SW 1271 (cell line): ENCODE results near the gene LRRN1.
"Not testable (repeated sequence)": the region's sequence is repeated elsewhere in the genome, so short reads cannot be mapped to it uniquely, and the experiment has no call there.

Experiments used
- DNase-seq, 2 experiments: peaks; one replicate each; lab custom pipeline; 2025; lab: John Stamatoyannopoulos, UW

Gene LRRN1

DNA sequence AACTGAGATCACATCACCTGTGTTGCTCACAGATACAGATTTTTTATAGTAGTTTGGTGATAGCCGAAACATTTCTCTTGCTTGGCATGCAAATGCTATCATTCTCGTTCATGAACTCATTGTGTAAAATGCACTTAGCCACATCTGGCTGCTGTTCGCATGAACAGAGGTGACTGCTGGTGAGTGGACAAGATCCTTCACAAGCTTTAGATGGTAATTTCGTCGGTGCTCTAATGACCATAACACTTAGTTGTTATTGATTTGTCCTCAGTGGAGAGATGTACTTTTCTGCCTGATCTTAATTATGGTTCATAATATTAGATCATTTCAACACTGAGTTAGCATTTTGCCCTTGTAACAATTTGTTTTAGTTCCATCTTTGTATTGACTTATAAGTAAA lies 13.8 kb downstream of the LRRN1 start:
- no peak for DNase-seq

DNA sequence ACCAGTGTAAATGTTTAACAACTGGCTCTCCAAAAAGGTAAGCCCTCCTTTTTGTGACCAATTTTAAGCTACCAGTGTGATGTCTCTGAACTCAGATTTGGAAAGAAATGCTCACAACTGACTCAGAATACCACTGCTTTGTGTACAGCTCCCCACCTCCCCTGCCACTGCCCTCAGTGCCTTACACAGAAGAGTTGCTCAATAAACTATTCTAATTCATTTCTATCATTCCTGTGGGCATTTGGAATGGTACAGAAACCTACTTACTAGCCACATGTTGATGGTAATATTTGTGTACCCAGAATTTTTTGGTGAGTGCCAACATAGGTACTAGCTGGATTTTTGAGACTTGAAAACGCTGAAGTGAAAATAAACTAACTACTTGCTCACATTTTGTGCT lies 16.0 kb downstream of the LRRN1 start:
- DNase-seq, result no peak

DNA sequence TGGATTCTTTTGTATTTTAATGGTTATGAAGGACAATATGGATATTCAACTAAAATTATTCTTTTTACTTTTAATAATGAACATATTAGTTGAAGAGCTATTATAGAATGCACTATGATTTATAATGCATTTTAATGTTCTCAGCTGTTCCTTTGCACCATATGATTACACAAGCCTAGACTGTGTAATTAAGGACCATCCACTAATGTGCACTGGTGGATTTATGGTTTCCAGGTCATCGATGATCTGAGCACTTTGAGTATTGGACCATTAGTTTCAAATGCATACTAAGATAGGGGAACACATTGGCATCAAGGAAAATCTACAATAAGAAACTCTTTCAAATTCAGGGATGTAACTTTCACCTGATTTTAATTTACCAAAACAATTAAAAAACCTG lies 16.8 kb downstream of the LRRN1 start:
- no peak for DNase-seq

DNA sequence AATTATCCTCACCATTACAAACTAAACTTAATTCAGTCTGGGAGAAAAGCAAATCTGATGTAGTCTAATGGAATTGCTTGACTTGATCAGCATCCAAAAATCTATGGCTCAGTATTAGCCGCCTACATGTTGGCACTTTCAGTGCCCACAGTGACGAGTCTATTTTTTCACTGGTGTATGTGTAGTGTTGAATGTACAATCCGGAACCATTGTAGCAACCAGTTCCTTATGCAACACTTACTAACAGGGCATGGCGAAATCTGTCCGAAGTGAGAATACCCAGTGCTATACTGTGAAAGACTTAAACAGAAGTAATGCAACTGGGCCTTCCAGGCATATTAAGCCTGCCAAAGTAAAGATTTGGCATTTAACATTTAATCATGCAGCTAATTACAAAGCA lies 18.6 kb downstream of the LRRN1 start:
- DNase-seq, result no peak

DNA sequence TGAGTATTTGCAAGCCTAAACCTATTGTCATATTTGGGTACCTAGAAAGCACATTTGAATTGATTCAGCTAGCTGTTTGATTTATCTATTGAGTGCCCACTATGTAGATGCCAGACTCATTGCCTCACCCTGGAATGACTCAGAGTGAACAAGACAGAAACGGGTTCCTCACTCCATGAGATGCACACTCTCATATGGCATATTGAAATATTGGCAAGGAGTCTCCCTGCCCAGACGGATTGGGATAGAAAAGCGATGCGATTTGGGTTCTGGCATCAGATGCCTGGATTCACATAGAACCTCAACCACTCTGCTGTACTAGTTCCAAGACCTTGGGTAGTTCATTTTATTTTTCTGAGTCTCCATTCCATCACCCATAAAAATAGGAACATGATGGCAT lies 22.5 kb downstream of the LRRN1 start:
- no peak for DNase-seq

DNA sequence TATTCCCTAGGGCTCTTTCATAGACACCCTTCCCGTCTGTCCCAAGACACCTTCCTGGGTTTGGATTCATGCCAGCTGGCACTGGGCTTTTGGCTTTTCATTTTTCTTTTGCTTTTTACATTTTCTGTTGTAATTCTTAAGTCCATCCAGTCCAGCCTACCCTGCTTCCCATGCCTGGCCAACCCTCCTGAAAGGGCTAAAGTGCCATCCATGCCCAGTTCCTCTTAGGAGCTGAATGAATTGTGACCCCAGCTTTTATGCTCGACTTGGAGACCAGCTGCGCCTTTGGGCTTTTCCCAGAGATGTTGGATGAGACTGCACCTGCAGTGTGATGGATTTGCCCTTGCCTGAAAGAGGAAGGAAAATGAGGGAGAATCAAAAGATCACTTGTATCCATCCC lies 25.8 kb downstream of the LRRN1 start:
- DNase-seq, result no peak

DNA sequence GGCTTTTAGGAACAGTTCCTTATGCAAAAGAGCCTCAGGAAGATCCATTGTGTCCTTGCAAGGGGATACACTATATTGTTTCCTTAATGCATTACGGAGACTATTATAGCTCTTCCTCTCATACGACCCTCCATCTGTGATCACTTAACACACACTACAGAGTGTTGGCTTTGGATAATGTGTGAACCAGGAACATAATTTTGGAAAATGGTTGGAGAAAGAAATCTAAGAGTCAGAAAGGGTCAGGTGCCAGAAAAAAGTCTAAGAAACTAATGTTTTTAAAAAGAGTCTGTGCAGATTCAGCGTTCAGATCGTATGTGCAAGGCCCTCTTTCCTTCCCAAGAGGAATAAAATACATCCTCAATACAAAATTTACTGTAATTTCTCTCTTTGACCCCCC lies 27.3 kb downstream of the LRRN1 start:
- DNase-seq, result no peak

DNA sequence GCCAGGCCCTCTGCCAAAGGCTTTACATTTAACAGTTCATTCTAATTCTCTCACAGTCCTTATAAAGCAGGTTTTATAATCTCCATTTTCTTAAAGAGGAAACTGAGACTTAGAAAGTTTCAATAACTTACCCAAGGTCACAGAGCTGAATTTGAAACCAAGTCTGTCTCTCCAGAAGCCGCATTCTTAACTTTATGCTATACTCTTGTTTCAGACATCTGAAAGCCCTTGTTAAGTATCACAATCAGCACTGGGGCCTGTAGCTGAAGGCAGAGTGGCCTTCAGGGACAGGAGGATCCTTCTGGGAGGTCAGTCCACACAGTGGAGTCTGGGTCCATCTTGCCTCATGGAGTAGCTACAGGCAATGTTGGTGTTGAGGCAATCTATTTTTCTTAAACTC lies 27.9 kb downstream of the LRRN1 start:
- no peak for DNase-seq

DNA sequence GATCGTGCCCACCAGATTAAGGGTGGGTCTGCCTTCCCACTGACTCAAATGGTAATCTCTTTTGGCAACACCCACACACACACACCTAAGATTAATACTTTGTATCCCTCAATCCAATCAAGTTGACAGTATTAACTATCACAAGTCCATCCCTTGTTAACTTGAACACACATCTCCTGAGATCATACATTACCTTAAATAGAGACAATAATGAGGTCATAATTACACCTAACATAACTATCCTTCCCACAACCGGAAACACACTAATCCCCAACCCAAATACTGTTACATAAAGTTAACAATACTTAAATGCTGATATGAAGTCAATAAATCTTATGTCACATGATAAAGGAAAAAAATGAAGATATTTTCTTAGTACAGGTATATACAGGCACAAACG lies 29.2 kb downstream of the LRRN1 start:
- DNase-seq, result not testable (repeated sequence)

DNA sequence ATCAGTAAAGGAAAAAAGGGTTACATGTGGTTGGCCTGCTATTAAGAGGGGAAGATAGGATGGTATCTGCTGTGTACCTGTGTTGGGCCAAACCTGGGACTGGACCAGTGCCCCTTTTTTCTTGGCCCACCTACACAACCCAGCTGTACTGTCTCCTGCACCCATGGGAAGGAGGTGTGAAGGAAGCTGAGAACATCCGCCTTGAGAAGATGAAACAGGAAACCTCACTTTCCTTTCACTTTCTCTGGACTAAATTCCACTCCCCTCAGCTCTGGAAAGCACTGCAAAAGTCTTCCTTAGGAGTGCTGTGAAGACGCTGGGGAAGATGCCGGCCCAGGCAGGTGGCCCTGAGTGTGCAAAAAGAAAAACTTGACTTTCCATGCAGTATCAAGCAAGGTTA lies 37.6 kb downstream of the LRRN1 start:
- no peak for DNase-seq

DNA sequence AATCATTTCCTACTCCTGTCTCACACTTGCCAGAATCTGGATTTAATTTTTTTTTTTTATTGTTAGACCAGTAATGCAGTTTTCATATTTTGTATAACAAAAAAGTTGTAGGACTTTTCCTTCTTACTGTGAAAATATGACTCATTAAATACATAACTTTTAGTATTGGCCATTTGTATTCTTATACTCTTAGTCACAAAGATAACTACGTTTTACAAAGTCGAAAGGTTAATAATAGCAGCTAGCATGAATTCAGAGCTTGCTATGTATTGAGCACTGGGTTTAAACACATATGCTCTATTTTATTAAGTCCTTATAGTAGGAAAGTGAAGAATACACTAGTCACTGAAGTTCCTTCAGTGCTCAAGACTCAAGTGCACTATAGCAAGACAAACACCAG lies 43.1 kb downstream of the LRRN1 start:
- DNase-seq, result no peak

DNA sequence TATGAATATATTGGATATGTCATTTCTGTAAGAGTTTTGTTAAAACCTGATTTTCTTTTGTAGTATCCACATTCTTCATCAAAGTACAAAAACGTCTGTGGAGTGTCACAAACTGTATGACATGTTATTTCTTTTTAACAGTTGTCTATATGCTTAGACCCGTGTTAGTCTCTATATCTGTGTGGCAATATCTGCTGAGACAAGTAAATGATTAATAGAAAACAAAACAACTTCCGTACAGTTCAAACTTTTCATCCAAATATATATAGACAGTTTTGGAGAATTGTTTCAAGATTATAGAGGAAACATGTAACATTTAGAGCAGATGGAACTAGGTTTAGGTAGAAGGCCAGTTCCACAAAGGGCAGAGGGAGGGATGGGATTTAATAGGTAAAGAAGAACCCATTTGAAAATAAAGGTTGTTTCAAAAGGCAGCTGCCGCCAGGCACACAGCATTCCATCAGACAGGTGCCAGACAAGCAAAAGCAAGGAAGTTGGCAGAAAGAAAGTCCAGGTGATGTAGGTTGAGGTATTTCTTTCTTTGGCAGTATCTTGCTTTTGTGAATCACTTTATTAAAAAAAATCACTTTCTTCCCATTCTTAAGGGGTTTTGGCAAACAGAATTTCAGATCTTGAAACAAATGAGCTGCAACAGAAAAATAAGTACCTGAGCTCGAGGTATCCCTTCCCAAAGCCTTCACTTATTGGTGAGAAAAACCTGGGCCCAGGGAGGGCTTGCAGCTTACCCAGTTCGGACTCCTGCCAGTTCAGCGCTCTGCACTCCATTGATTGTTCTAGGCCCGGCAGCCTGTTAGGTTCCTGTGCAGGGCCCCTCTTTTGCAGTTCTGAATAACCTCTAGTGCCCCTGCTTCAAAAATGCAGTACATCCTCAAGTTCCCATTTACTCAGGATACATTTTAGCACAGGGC lies 49.0 kb downstream of the LRRN1 start:
- no peak for DNase-seq

DNA sequence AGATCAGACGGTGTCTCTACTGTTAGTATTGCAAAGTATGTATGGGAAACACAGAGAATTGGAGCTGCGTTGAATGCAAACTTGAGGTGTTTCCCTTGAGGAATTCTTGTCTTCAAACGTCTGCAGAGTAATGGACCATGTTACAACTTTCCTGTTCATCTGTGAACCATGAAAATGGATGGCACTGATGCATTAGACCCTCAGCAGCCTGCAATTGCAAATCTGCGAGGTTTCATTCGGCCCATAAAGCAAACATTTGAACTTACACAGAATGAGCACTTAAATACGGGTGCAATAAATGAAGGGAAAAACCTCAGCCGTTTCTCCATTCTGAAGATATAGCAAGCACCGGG lies 49.7 kb downstream of the LRRN1 start:
- DNase-seq, result no peak

DNA sequence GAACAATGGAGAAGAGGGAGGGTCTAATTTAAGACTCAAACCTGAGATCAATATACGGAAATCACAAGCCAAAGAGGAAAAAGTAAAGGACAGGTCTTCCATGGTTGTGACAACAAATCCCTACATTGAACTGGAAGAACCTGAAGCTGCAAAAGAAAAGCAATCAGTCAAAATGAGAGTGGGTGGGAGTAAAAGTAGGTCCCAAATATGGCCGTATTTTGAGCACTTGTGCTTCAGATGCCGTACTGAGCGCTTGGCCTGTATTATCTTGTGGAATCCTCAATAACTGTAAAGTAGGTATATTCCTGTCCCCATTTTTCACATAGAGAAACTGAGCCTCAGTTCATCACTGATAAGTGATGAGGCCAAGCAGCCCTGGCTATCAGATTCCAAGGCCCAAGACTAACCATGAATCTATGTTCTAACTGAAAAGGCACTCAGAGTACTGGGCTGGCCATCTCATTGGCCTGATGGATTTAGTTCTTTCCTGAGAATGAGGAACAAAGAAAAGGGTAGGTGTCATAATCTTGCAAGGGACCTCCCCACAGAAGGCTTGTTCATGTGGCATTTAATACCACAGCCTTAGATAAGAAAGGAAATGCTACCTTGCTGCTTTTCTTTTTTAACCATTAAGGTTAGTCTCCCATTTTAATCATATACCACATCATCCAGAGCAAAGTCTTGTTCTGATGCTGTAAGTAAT lies 52.5 kb downstream of the LRRN1 start:
- no peak for DNase-seq

DNA sequence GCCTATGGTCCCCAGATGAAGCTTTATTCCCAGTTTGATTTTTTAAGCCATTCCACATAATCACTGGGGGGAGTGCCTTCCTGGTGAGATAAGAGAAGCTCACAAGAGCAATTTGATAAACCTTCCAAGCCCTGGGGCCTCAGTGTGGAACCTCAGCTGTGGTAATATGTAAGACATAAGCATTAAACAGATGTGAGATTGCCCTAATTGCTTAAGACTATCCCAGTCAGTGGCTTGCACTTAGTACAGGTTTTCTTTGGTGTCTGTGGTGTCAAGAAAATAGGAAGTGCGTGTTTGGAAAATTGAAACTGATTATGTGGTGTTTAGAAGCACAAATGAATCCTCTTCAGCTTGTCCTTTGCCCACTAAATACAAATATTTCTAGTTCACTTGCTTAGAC lies 54.3 kb downstream of the LRRN1 start:
- DNase-seq, result no peak

DNA sequence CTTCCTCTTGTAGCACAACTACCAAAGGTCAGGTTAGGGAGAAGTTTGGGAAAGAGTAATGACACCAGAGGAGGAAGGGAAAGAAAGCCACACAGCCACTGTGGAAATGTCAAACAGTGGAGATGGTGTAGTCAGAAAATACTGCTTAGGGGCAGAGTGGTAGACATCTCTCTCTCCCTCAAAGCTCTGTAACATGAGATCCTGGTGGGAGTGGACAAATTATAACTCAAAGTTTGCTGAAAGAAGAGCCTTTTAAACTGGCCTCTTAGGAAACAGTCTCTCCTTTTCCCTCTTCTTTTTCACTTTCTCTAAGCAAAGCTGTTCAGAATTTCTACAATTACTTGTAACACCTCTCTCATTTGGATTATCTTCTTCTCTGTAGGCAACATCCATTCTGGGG lies 55.8 kb downstream of the LRRN1 start:
- no peak for DNase-seq

DNA sequence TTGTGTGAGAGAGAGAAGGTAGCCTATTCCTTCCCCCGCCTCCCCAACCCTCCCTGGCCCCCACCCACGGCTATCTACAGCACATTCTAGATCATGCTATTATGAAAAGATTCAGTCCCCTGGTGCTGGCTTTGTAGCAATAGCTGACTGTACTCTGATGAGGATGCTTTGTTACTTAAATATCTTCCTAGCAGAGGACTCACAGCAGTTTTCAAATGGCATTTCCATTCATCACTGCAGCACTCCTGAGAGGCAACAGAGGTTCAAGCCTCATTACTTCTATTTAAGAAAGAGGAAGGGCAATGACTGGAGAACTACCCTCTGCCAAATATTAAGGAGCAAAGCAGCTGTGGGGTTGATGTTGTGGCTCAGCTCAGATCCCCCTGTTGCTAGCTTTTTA lies 61.0 kb downstream of the LRRN1 start:
- no peak for DNase-seq

DNA sequence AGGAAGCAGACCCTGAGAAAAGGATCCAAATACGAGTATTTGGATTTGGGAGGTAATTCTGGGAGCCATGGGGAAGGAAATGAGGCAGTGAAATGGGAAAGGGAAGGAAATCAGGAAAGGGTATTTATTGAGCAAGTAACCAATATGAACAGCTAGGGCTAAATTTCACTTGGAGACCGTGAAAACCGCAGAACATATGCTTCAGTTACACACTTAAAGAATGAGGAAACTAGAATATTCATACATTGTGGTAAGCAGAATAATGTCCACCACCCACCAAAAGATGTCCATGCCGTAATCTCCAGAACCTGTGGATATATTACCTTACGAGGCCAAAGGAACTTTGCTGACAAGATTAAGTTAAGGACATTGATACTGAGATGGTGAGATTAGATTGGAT lies 63.3 kb downstream of the LRRN1 start:
- DNase-seq, result no peak

DNA sequence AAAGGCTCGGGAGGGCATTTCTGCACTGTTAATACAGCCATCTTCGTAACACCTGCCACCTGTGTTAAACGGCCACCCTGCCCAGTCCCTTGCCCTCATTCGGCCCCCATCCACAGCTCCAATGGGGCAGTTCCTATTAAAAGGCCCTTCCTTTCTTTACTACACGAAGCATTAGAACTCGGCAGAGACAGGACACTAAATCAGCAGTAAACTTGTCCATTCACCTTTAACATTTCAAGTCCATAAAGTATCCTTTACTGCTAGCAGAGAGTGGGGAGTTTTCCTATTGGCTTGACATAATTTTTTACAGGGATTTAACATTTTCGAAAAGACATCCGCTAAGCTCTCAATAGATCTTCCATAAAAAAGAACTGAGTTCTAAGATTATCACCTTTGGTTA lies 76.3 kb downstream of the LRRN1 start:
- DNase-seq, result no peak

DNA sequence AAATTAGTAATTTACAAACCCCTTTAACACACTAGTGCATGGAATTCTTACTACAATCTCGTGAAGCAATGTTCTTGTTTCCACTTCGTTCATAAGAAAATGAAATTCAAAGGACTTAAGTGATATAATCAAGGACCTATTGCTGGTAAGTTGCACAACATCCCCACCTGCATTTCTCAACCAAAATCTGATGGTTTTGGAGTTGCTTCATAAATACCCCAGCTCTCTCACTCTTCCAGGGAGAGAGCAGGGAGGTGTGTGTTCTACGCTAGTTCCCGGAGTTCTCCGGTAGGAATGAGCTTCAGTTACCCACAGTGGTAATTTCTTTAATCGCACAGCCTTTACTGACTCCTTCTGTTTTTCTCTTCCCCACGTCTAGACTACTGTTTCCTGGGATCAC lies 81.8 kb downstream of the LRRN1 start:
- no peak for DNase-seq

DNA sequence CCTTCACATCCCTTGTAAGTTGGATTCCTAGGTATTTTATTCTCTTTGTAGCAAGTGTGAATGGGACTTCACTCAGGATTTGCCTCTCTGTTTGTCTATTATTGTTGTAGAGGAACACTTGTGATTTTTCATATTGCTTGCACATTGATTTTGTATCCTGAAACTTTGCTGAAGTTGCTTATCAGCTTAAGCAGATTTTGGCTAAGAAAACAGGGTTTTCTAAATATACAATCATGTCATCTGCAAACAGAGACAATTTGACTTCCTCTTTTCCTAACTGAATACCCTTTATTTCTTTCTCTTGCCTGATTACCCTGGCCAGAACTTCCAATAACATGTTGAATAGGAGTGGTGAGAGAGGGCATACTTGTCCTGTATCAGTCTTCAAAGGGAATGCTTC lies 88.1 kb downstream of the LRRN1 start:
- DNase-seq, result not testable (repeated sequence)

DNA sequence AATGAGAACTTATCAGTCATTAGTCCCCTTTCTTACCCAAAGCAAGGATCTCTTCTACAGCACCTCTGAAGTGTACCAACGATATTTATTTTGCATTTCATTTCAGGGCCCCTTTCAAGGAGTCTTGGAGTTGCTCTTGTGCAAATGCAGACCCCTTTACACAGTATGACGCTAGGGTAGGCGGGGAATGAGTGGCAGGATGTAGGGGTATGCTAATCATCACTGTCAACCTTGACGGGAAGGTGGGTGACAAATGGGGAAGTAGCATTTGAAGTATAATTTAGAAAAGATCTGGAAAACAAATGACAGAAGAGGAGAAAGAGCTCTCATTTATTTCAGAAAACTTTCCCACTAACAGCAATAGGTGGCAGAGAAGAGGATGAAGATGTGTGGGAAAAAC lies 94.4 kb downstream of the LRRN1 start:
- DNase-seq, result no peak
